HG02852 (cell line): Measurements from ENCODE around the gene HOXA3.

Experiments used
- ATAC-seq: cut with Tn5 transposase; IDR thresholded peaks from one replicate; pipeline ENCODE4 v1.9.1; 2021; ENCODE audit warnings: mild to moderate bottlenecking, moderate library complexity; ENCODE audit not compliant: unreplicated experiment

HOXA3 gene

DNA sequence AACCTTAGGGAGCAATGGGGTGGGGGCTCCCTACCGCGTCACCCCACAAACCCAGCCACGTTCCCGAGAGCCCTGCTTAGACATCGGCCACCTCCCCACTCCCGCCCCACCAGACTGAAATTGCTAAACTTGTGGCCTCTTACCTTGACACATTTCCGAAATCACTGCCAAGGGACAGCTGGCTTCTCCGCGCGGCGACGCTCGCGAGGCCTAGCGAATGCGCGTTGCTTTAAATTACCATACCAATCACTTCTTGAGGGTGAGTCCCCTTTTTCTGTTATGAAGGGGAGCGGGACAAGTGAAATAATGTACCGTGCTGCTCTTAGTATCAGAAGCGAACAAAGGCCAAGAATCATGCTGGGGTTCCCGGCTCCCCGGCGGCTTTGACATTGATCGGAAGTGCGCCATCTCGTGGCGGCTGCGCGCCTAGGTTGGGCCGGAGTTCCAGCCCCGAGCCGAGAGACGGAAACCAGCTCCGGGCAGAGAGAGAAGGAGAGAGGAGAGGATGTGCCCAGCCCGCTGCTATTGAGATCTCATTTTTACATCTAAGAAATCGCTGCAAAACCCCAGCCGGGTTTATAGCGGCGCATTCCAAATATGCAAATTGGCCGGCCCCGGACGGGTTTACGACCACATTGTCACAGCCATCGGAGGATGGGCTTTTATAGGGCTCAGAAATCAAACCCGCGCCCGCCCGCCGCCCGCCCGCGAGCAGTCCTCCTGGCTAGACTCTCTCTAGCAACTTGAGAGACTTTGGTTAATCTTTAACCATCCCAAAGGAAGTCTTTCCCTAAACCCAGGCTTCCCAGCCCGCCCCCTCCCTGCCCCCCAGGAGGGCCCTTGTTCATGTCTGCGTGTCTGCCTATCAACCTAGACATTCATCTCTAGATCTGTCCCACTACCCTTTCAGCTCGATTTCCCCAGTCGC, 27.4 kb upstream of the HOXA3 start:
- ATAC-seq = no peak

DNA sequence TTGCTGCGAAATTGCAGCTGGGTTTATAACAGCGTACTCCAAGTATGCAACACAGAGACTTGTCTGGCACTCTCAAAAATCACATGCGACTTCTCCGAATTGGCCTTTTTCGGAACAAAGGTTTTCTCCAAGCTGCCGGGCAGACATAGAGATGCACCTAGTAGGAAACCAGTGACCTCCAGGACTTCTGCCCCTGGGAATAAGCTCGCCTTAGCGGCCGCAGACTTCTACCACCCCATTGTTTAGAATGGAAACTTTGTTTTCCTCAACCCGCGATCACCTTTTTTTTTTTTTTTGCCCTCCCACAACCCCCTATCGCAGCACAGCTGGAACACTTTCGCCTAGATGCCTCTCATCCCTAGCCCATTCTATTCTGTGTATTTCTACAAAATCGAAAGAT, 26.6 kb upstream of the HOXA3 start:
- no peak for ATAC-seq

DNA sequence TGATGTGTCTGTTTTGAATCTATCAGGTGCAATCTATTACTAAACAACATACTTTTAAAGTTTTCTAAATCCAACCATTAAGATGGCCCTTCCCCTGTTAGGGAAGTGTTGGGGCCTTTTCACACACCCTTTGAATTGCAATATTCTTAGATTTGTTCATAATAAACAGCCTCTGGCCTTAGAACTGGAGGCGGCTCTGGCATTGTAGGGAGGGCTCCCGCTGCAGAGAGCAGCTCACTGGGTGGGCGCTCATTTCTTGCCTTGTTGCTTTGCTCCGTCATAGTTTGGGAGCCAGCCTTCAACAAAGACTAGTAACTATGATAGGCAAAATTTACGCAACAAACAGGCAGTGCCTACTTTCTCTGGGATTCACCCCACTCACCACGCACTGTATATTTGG, 26.0 kb upstream of the HOXA3 start:
- no peak for ATAC-seq

DNA sequence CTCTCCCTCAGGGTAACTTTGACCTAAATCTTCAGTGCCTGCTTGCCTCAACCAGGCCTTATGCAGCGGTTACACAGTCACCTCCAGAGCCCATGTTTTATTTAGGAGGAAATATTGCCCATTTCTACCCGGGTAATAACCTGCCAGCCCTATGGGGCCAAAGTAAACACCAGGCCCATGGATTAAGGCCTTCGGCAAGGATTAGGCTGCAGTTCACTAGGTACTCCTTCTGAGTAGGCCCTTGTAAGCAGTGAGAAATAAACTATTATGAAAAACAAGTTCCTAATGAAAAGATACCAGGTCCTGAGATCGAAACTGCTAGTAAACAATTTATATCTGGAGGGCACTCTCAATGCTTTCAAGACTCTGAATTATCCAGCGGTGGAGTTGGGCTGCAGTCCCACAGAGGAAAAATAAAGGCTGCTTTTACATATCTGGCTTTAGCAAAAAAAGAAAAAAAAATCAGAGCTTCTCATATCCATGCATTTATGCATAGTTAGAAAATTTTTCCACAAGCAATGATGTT, 25.5 kb upstream of the HOXA3 start:
- no peak for ATAC-seq

- no peak for ATAC-seq
Measured at GRCh38 chr7:27176962-27177794, 24.8 kb upstream of the HOXA3 start.

GRCh38 chr7:27176524-27176845, 24.1 kb upstream of the HOXA3 start:
- no peak for ATAC-seq

DNA sequence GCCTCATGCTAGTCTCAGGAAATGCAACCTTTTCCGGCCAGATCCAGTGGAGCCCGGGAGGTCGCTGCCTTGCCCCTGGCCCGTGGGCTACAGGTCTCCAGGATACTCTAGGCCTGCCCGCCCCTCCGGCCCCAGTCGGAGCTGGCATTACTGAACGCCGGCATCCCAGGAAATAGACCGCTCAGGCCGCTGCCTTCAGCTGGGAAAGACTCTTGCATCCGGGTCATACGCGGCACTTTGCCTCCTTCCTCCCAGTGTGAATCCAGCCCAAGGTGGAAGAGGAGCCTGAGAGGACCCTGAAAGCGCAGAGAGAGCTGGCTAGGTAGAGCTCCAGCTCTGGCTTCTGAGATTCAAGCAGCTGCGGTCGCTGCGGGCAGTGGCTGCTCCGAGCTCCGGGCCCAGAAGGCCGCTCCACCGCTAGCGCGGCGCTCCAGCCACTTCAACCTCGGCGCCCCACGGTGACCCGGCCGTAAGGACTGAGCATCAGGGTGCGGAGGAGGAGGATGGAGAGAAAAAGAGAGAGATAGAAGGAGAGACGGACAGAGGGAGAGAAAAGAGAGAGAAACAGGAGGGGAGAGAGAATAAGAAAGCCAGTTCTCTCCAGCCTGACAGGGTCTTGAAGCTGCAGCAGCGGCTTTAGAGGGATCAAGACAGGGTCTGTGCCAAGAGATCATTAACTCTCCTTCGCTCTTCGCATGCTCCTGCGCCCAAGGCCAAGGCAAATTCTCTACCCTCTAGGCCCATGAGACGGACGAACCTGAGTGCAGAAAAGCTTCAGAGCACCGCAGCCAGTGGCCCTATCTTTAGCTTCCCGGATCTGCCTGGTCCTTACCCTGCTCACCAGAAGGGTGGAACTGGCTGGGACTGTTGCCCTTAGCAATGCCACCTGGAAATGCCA, 23.5 kb upstream of the HOXA3 start:
- ATAC-seq = no peak

DNA sequence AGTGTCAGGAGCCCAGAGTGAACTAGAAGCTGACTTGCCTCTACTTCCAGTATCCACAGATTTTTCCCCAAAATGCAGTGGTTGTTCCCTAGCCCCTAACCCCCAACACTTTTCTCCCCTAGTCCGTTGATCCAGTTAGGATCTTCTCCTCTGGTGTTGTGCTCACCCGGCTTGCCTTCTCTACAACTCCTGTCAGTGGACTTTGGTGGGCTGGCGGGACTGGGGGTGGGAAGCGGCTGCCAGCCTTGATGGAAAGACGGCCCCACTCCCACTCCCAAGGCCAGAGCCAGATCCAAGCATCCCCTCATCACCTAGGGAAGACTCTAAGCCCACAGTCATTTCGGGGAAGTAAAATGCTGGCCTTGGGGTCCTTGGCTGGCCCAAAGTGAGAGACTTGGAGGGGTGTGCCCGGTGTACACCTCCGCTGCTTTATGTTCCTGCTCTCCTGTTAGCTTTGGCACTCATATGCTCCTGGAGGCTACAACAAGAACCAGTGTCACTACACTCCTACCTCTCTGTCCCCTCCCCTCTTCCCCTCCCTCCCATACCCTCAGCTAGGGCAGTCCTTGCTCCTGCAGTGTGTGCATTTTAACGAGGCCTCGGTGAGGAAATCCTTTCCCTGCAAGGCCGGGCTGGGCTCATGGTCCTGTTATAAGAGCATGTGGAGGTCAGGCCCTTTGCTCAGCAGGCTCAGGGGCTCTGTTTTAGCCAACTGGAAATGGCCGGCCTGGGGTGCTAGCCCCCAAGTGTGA, 22.7 kb upstream of the HOXA3 start:
- no peak for ATAC-seq

GRCh38 chr7:27173956-27174873, 21.8 kb upstream of the HOXA3 start, which contains the start of gene HOXA10:
HOXA10 (minus strand) TSS chr7:27174320; CDS start chr7:27174306, 14 bp downstream.
- no peak for ATAC-seq

- ATAC-seq = no peak
Measured at GRCh38 chr7:27173511-27173955, 21.1 kb upstream of the HOXA3 start.

DNA sequence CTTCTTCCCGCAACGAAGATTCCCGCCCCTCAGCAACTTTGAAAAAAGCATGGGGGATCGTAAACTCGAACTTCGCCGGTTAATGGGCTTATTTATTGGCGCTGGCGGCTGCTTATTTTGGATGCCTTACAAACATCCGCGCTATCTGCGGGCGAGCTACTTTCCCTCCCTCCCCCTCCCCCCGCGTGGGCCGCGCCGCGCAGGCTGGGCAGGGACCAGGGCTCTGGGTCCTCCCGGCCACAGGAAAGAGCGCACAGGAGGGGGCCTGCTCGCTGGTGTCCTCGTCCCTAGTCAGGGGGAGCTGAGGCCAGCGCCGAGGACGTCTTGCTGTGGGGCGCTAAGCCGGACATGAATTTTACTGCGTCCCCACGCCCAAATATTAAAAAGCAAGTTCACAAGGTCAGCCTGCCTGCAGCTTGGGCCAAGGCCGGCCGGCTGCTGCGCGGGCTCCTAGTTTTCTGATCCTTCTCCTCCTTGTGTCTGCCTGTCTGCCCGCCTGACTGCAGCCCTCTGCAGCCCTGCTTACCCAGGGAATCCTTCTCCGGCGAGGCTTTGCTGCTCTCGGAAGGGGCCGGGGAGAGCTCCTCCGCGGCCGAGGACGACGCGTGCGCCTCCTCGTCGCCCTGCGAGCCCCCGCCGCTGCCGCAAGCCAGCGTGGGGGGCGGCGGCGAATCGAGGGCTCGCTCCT, 20.6 kb upstream of the HOXA3 start:
- no peak for ATAC-seq

GRCh38 chr7:27172315-27172774, 20.0 kb upstream of the HOXA3 start:
- ATAC-seq = no peak

GRCh38 chr7:27171637-27172314, 19.4 kb upstream of the HOXA3 start:
- no peak for ATAC-seq

DNA sequence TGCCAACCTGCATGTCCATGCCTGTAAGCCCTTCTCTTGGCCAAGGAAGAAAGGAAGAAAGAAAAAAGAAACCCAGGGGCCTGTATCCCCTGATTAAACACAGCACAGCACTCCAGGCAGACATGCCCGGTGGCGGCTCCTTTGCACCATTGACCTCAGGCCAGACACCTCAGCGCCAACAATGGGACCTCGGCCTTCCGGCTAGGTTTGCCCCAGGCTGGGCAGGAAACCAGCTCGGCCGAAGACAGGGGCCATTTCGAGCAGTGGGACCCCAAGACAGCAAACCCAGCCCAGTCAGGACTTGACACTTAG, 18.9 kb upstream of the HOXA3 start:
- no peak for ATAC-seq

GRCh38 chr7:27170426-27171324, 18.3 kb upstream of the HOXA3 start:
- no peak for ATAC-seq

GRCh38 chr7:27169658-27170425, 17.5 kb upstream of the HOXA3 start:
- no peak for ATAC-seq
